HEK293 (cell line): ENCODE data around the gene CD2AP.

ENCODE experiments used
- CTCF ChIP-seq: fragments of 450-650 bp; formaldehyde crosslinking; IDR thresholded peaks from 2 replicates; pipeline ENCODE4 v1.5.1; 2016; ENCODE audit warnings: missing biosample characterization, missing genetic modification characterization
- HOXA7 ChIP-seq: sonication (generic); formaldehyde crosslinking; IDR thresholded peaks from 2 replicates; pipeline ENCODE4 v1.8.1; 2022; ENCODE audit warnings: missing genetic modification reagents, borderline replicate concordance
- SALL2 ChIP-seq: fragments of 450-650 bp; formaldehyde crosslinking; IDR thresholded peaks from 2 replicates; pipeline ENCODE4 v1.5.0; 2017; ENCODE audit warnings: missing biosample characterization, mild to moderate bottlenecking, missing genetic modification characterization, borderline replicate concordance
- SP7 ChIP-seq: fragments of 450-650 bp; formaldehyde crosslinking; IDR thresholded peaks from 2 replicates; pipeline ENCODE4 v1.5.1; 2016; ENCODE audit warnings: missing biosample characterization, missing genetic modification characterization
- YY1 ChIP-seq: fragments of 450-650 bp; formaldehyde crosslinking; IDR thresholded peaks from 2 replicates; pipeline ENCODE4 v1.5.1; 2018; ENCODE audit warnings: missing biosample characterization, missing genetic modification characterization
- ZBTB11 ChIP-seq: fragments of 450-650 bp; formaldehyde crosslinking; conservative IDR thresholded peaks from 2 replicates; pipeline ENCODE4 v1.5.1; 2016; ENCODE audit warnings: low read depth, missing biosample characterization, missing genetic modification characterization
- ZNF146 ChIP-seq: fragments of 450-650 bp; formaldehyde crosslinking; IDR thresholded peaks from 2 replicates; pipeline ENCODE4 v1.5.1; 2016; ENCODE audit warnings: missing biosample characterization, missing genetic modification characterization
- ZNF350 ChIP-seq: fragments of 450-650 bp; formaldehyde crosslinking; IDR thresholded peaks from 2 replicates; pipeline ENCODE4 v1.5.0; 2017; ENCODE audit warnings: missing biosample characterization, mild to moderate bottlenecking, missing genetic modification characterization
- ZNF404 ChIP-seq: fragments of 450-650 bp; formaldehyde crosslinking; IDR thresholded peaks from 2 replicates; pipeline ENCODE4 v1.5.1; 2017; ENCODE audit warnings: missing biosample characterization, missing genetic modification characterization

DNA sequence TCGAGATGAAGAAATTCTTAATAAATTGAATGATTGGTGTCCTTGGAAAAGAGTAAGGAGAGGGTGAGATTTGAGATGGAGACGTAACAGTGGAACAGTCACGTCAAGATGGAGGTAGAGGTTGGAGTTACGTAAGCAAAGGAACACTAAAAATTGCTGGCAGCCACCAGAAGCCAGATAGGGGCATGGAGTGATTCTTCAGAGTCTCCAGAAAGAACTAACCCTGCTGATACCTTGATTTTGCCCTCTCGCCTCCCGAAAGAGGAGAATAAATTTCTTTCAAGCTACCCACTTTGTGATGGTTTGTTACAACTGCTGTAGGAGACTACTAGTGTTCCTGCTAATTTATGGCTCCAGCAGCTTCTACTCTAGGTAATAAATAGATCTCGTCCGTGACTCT is 17.6 kb downstream of the CD2AP start:
- TF ChIP-seq HOXA7, result no peak
- no peak for TF ChIP-seq ZNF350 (tag by site-specific recombination)
- TF ChIP-seq ZBTB11 (tag by site-specific recombination), result no peak
- TF ChIP-seq ZNF404 (tag by site-specific recombination), result no peak
- TF ChIP-seq YY1 (tag by site-specific recombination), result no peak
- TF ChIP-seq CTCF (tag by site-specific recombination), result no peak
- no peak for TF ChIP-seq SP7
- TF ChIP-seq ZNF146 (tag by site-specific recombination), result no peak
- no peak for TF ChIP-seq SALL2
